HEK293T (cell line): ENCODE results near the gene KCNN3.

ENCODE experiments used
- CTCF ChIA-PET: fragments of 350-600 bp; formaldehyde crosslinking; extraction: SDS; loops from one replicate; lab custom pipeline; 2021; ENCODE audit warnings: antibody characterized with exemption, inconsistent platforms; lab: Yijun Ruan, JAX
- POLR2A ChIA-PET: fragments of 350-600 bp; formaldehyde crosslinking; extraction: SDS; loops from one replicate; lab custom pipeline; 2020; ENCODE audit warnings: antibody characterized with exemption, inconsistent platforms; lab: Yijun Ruan, JAX
- DNase-seq: peaks from one replicate; pipeline ENCODE4 v3.0.0; 2012; ENCODE audit warnings: mixed read lengths; ENCODE audit errors: extremely low spot score
- ARNT ChIP-seq: fragments of 450-650 bp; IDR thresholded peaks from 2 replicates; pipeline ENCODE4 v1.6.1; 2017; ENCODE audit warnings: mild to moderate bottlenecking
- BHLHE40 ChIP-seq: fragments of 450-650 bp; IDR thresholded peaks from 2 replicates; pipeline ENCODE4 v1.6.1; 2016; ENCODE audit warnings: mild to moderate bottlenecking, moderate library complexity, borderline replicate concordance
- CTBP1 ChIP-seq: fragments of 450-650 bp; IDR thresholded peaks from 2 replicates; pipeline ENCODE4 v1.6.1; 2016; ENCODE audit warnings: borderline replicate concordance
- ELF4 ChIP-seq: fragments of 450-650 bp; IDR thresholded peaks from 2 replicates; pipeline ENCODE4 v1.6.1; 2017; ENCODE audit warnings: antibody characterized with exemption
- FOXA1 ChIP-seq: fragments of 450-650 bp; IDR thresholded peaks from 2 replicates; pipeline ENCODE4 v1.6.1; 2016; ENCODE audit warnings: mild to moderate bottlenecking
- FOXK2 ChIP-seq: fragments of 450-650 bp; IDR thresholded peaks from 2 replicates; pipeline ENCODE4 v1.6.1; 2016; ENCODE audit warnings: mild to moderate bottlenecking
- FOXM1 ChIP-seq: fragments of 450-650 bp; IDR thresholded peaks from 2 replicates; pipeline ENCODE4 v1.6.1; 2017; ENCODE audit warnings: mild to moderate bottlenecking, borderline replicate concordance
- HDGF ChIP-seq: fragments of 450-650 bp; IDR thresholded peaks from 2 replicates; pipeline ENCODE4 v1.6.1; 2017; ENCODE audit warnings: antibody characterized with exemption, borderline replicate concordance
- L3MBTL2 ChIP-seq: fragments of 450-650 bp; conservative IDR thresholded peaks from 2 replicates; pipeline ENCODE4 v1.6.1; 2016; ENCODE audit warnings: mild to moderate bottlenecking
- LEF1 ChIP-seq: fragments of 450-650 bp; IDR thresholded peaks from 2 replicates; pipeline ENCODE4 v1.6.1; 2017; ENCODE audit warnings: mild to moderate bottlenecking, borderline replicate concordance
- NFRKB ChIP-seq: fragments of 450-650 bp; IDR thresholded peaks from 2 replicates; pipeline ENCODE4 v1.6.1; 2016; ENCODE audit warnings: mild to moderate bottlenecking, moderate library complexity
- PKNOX1 ChIP-seq: fragments of 450-650 bp; IDR thresholded peaks from 2 replicates; pipeline ENCODE4 v1.6.1; 2016
- SP1 ChIP-seq: fragments of 450-650 bp; IDR thresholded peaks from 2 replicates; pipeline ENCODE4 v1.6.1; 2017
- SUZ12 ChIP-seq: fragments of 450-650 bp; IDR thresholded peaks from 2 replicates; pipeline ENCODE4 v1.6.1; 2016; ENCODE audit warnings: mild to moderate bottlenecking
- TARDBP ChIP-seq: fragments of 450-650 bp; IDR thresholded peaks from 2 replicates; pipeline ENCODE4 v1.6.1; 2016
- ZNF384 ChIP-seq: fragments of 450-650 bp; IDR thresholded peaks from 2 replicates; pipeline ENCODE4 v1.6.1; 2016

KCNN3 gene

GRCh38 chr1:154860156-154860870 is 9.8 kb downstream of the KCNN3 start:
- no peak for DNase-seq
- TF ChIP-seq ZNF384, result no peak
- TF ChIP-seq SP1, result no peak
- no peak for TF ChIP-seq PKNOX1
- TF ChIP-seq TARDBP, result no peak
- no peak for TF ChIP-seq FOXA1
- CTCF ChIA-PET, result interaction anchor here (0.6 to 1.0 kb wide), 3 partner anchors 18 to 293 kb away, joined by 3 read pairs; no protein-coding TSS in a partner anchor
- POLR2A ChIA-PET, result no interaction called here

GRCh38 chr1:154859786-154860155 is 10.3 kb downstream of the KCNN3 start:
- no peak for TF ChIP-seq ZNF384
- TF ChIP-seq FOXM1, result no peak
- TF ChIP-seq LEF1, result no peak
- TF ChIP-seq SUZ12, result no peak
- no peak for TF ChIP-seq FOXK2
- TF ChIP-seq SP1, result no peak
- TF ChIP-seq HDGF, result no peak
- no peak for TF ChIP-seq ELF4
- no peak for TF ChIP-seq L3MBTL2
- no peak for TF ChIP-seq PKNOX1
- no peak for TF ChIP-seq CTBP1
- no peak for TF ChIP-seq ARNT
- TF ChIP-seq TARDBP, result no peak
- no peak for TF ChIP-seq NFRKB
- TF ChIP-seq BHLHE40, result no peak
- no peak for TF ChIP-seq FOXA1
- no peak for DNase-seq
- POLR2A ChIA-PET, result interaction anchor here (0.6 kb wide), 1 partner anchor 9 kb away, joined by 5 read pairs; no protein-coding TSS in a partner anchor
- CTCF ChIA-PET, result interaction anchor here (0.6 to 1.0 kb wide), 2 partner anchors 19 to 32 kb away, joined by 3 read pairs; no protein-coding TSS in a partner anchor

DNA sequence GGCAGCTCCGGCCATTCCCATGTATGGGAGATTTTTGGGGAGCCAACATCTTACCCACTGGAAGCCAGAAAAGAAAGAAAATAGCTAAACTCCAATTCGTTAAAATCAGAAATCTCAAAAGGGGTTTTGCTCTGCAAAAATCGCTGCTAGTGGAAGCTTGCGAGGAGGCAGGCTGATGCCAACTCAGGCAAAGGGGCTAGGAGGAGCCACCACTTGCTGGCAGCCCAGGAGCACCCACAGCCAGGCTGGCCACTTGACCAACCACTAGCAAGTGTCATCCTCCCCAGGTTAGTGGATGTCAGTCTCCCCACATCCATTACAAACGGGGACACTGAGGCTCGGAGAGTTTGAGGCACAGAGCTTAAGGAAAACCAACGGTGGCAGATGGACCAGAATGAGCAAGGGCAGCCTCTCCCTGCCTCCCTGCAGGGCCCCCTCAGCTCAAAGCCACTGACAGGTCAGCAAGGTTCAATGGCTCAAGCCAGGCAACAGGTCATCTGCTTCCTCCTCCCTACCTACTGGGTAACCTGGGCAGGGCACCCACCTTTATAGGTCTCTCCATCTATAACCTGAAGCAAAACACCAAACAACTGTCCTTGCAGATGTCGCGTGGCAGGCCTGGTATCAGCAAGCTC is 10.8 kb downstream of the KCNN3 start:
- ChIA-PET CTCF (interaction anchor here (0.6 to 1.0 kb wide), 2 partner anchors 19 to 32 kb away, joined by 3 read pairs; no protein-coding TSS in a partner anchor), POLR2A (interaction anchor here (0.6 kb wide), 1 partner anchor 9 kb away, joined by 5 read pairs; no protein-coding TSS in a partner anchor)
- DNase-seq, result no peak
- TF ChIP-seq LEF1 (no peak), NFRKB (no peak), ELF4 (no peak)

GRCh38 chr1:154857441-154858215 is 12.5 kb downstream of the KCNN3 start:
- TF ChIP-seq FOXA1, result no peak
- no peak for TF ChIP-seq FOXM1
- TF ChIP-seq LEF1, result no peak
- TF ChIP-seq SP1, result no peak
- TF ChIP-seq FOXK2, result no peak
- no peak for TF ChIP-seq ARNT
- no peak for TF ChIP-seq PKNOX1
- no peak for TF ChIP-seq ZNF384
- no peak for TF ChIP-seq TARDBP
- no peak for TF ChIP-seq ELF4
- TF ChIP-seq HDGF, result no peak
- TF ChIP-seq SUZ12, result no peak
- TF ChIP-seq L3MBTL2, result no peak
- no peak for TF ChIP-seq NFRKB
- no peak for TF ChIP-seq BHLHE40
- TF ChIP-seq CTBP1, result no peak
- no peak for DNase-seq
- ChIA-PET CTCF (interaction anchor here (0.5 kb wide), 2 partner anchors 116 to 142 kb away, joined by 3 to 9 read pairs; no protein-coding TSS in a partner anchor), POLR2A (interaction anchor here (2.0 kb wide), 1 partner anchor 12 kb away, joined by 4 read pairs; the partner anchor contains the start of gene KCNN3)

- TF ChIP-seq ARNT (no peak), LEF1 (no peak)
- ChIA-PET CTCF (interaction anchor here (1.1 kb wide), 1 partner anchor 188 kb away, joined by 4 read pairs; no protein-coding TSS in a partner anchor), POLR2A (interaction anchor here (2.0 kb wide), 1 partner anchor 13 kb away, joined by 4 read pairs; the partner anchor contains the start of gene KCNN3)
- DNase-seq, result no peak
Measured at GRCh38 chr1:154857022-154857421, 13.1 kb downstream of the KCNN3 start.

DNA sequence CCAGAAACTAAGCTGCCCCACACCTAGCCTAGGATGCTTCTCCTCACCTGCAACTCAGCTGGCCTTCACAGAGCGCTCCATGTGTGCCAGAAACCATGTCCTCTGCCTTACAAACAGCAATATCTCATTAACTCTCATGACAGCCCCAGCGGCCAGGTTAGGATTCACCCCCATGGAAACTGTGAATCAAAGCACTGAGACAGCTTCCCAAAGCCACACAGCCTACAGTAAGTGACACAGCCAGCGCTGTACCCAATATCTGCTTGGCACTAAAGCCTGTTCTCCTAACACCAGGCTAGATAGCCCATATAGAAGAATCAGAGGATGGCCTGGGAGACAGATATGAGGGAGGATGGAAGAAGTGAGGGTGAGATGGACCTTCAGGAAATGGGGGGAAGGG is 13.5 kb downstream of the KCNN3 start:
- ChIA-PET POLR2A (no interaction called here), CTCF (interaction anchor here (0.8 to 1.1 kb wide), 2 partner anchors 84 to 187 kb away, joined by 3 to 4 read pairs; no protein-coding TSS in a partner anchor)
- no peak for DNase-seq
- TF ChIP-seq LEF1 (no peak), PKNOX1 (no peak), BHLHE40 (no peak), ARNT (no peak), TARDBP (no peak), FOXK2 (no peak), FOXA1 (no peak), HDGF (no peak)
